Activated T-helper 2 cell treated with anti-CD3 and anti-CD28 coated beads, Interferon-gamma antibody, Interleukin-2, Interleukin-4, amounts not matched to agents 10 μg/mL and 5 μg/mL and 100 μg/mL, durations not matched to agents 14 hours and 24 hours and 36 hours (primary cell): ENCODE data around the gene CD70. TPM values are rescaled to one million over a fixed set of nuclear protein-coding genes. Genes with fewer than 3 reads are reported as not detected.
"Not testable (repeated sequence)": the region's sequence is repeated elsewhere in the genome, so short reads cannot be mapped to it uniquely, and the experiment has no call there.

Experiments used
- DNase-seq: peaks from one replicate; pipeline ENCODE4 v3.0.0; 2021; ENCODE audit warnings: low spot score
- H3K27ac Mint-ChIP-seq: one replicate; pipeline ENCODE4 v1.8.0; 2021; ENCODE audit warnings: mixed read lengths
- H3K27me3 Mint-ChIP-seq: one replicate; pipeline ENCODE4 v1.8.0; 2021; ENCODE audit warnings: low read depth, mixed read lengths
- H3K36me3 Mint-ChIP-seq: one replicate; pipeline ENCODE4 v1.8.0; 2021; ENCODE audit warnings: low read depth, mixed read lengths
- H3K4me1 Mint-ChIP-seq: one replicate; pipeline ENCODE4 v1.8.0; 2021; ENCODE audit warnings: low read depth, mixed read lengths
- H3K4me3 Mint-ChIP-seq: one replicate; pipeline ENCODE4 v1.8.0; 2021; ENCODE audit warnings: low read depth, mild to moderate bottlenecking, moderate library complexity, mixed read lengths
- H3K9me3 Mint-ChIP-seq: one replicate; pipeline ENCODE4 v1.8.0; 2021; ENCODE audit warnings: mixed read lengths
- intact Hi-C: fragments of 100-400 bp; cut with micrococcal nuclease; formaldehyde crosslinking; loops from one replicate; pipeline ENCODE4 v1.15.1; 2023
- total RNA-seq: library from RNA; stranded (reverse); gene quantifications from 2 replicates; pipeline ENCODE4 v1.2.3, GENCODE V29; 2022

Gene CD70
- total RNA-seq, 1 donor from 2014 or later = 88.7 TPM

GRCh38 chr19:6608146-6608545, 17.2 kb upstream of the CD70 start:
- H3K4me1 Mint-ChIP-seq = peaks cover 31% of the 10 kb centered on the region
- H3K27me3 Mint-ChIP-seq, intact Hi-C loops: not testable (repeated sequence)

GRCh38 chr19:6606276-6607070, 15.5 kb upstream of the CD70 start:
- H3K27ac Mint-ChIP-seq, H3K4me3 Mint-ChIP-seq, H3K9me3 Mint-ChIP-seq, DNase-seq, H3K27me3 Mint-ChIP-seq, intact Hi-C loops, H3K36me3 Mint-ChIP-seq: not testable (repeated sequence)
- H3K4me1 Mint-ChIP-seq = peaks cover 35% of the 10 kb centered on the region

More at GRCh38 chr19:6608146-6608545, 17.2 kb upstream of the CD70 start:
- not testable (repeated sequence) for H3K27ac Mint-ChIP-seq, H3K4me3 Mint-ChIP-seq, H3K36me3 Mint-ChIP-seq, DNase-seq, H3K9me3 Mint-ChIP-seq

- no peaks in the 10 kb centered on the region for H3K36me3 Mint-ChIP-seq
- no peaks in the 10 kb centered on the region for H3K27me3 Mint-ChIP-seq
- intact Hi-C loops = no loop called here
- no peaks in the 10 kb centered on the region for H3K9me3 Mint-ChIP-seq
- no peak overlapping the region for H3K4me3 Mint-ChIP-seq
- no peak overlapping the region for H3K27ac Mint-ChIP-seq
- DNase-seq = no peak
- H3K4me1 Mint-ChIP-seq = peaks cover 41% of the 10 kb centered on the region
Observed at GRCh38 chr19:6604906-6605305, 14.0 kb upstream of the CD70 start.

- no peak overlapping the region for H3K27ac Mint-ChIP-seq
- no peaks in the 10 kb centered on the region for H3K9me3 Mint-ChIP-seq
- no peaks in the 10 kb centered on the region for H3K36me3 Mint-ChIP-seq
- DNase-seq = no peak
- peaks cover 50% of the 10 kb centered on the region for H3K4me1 Mint-ChIP-seq
- intact Hi-C loops = no loop called here
- H3K4me3 Mint-ChIP-seq = no peak overlapping the region
- no peaks in the 10 kb centered on the region for H3K27me3 Mint-ChIP-seq
Observed at GRCh38 chr19:6602729-6603114, 11.8 kb upstream of the CD70 start.

GRCh38 chr19:6601537-6602052, 10.6 kb upstream of the CD70 start:
- Mint-ChIP-seq H3K4me3 (peak overlapping the region; percentile 33), H3K27ac (peak overlapping the region; percentile 8), H3K4me1 (peaks cover 50% of the 10 kb centered on the region)
- intact Hi-C loops, H3K36me3 Mint-ChIP-seq, H3K27me3 Mint-ChIP-seq, H3K9me3 Mint-ChIP-seq, DNase-seq: not testable (repeated sequence)

- peak overlapping the region; percentile 19 for H3K4me3 Mint-ChIP-seq
Observed at GRCh38 chr19:6600951-6601536, 10.1 kb upstream of the CD70 start.

GRCh38 chr19:6599866-6600454, 9.0 kb upstream of the CD70 start:
- no peaks in the 10 kb centered on the region for H3K36me3 Mint-ChIP-seq
- no peak overlapping the region for H3K4me3 Mint-ChIP-seq
- no peaks in the 10 kb centered on the region for H3K9me3 Mint-ChIP-seq
- intact Hi-C loops = loop anchor here (2.0 kb wide), 1 partner anchor 17 kb away; no protein-coding TSS in a partner anchor
- H3K27me3 Mint-ChIP-seq = no peaks in the 10 kb centered on the region
- peaks cover 53% of the 10 kb centered on the region for H3K4me1 Mint-ChIP-seq
- no peak overlapping the region for H3K27ac Mint-ChIP-seq
- DNase-seq = no peak

More at GRCh38 chr19:6600951-6601536, 10.1 kb upstream of the CD70 start:
- DNase-seq, H3K27me3 Mint-ChIP-seq, H3K27ac Mint-ChIP-seq, H3K36me3 Mint-ChIP-seq, H3K9me3 Mint-ChIP-seq, intact Hi-C loops: not testable (repeated sequence)
- peaks cover 50% of the 10 kb centered on the region for H3K4me1 Mint-ChIP-seq

GRCh38 chr19:6598254-6598892, 7.4 kb upstream of the CD70 start:
- not testable (repeated sequence) for H3K9me3 Mint-ChIP-seq, H3K36me3 Mint-ChIP-seq, DNase-seq, H3K27me3 Mint-ChIP-seq
- peaks cover 51% of the 10 kb centered on the region for H3K4me1 Mint-ChIP-seq
- peak overlapping the region; percentile 36 for H3K4me3 Mint-ChIP-seq
- peak overlapping the region; percentile 63 for H3K27ac Mint-ChIP-seq
- intact Hi-C loops = loop anchor here (2.0 kb wide), 1 partner anchor 18 kb away; no protein-coding TSS in a partner anchor

- DNase-seq, H3K9me3 Mint-ChIP-seq, H3K27ac Mint-ChIP-seq, H3K27me3 Mint-ChIP-seq, H3K36me3 Mint-ChIP-seq, H3K4me3 Mint-ChIP-seq: not testable (repeated sequence)
- intact Hi-C loops = loop anchor here (2.0 kb wide), 1 partner anchor 19 kb away; no protein-coding TSS in a partner anchor
- peaks cover 47% of the 10 kb centered on the region for H3K4me1 Mint-ChIP-seq
Observed at GRCh38 chr19:6597471-6598253, 6.7 kb upstream of the CD70 start.

- H3K4me3 Mint-ChIP-seq = no peak overlapping the region
- intact Hi-C loops = no loop called here
- no peaks in the 10 kb centered on the region for H3K9me3 Mint-ChIP-seq
- H3K36me3 Mint-ChIP-seq = no peaks in the 10 kb centered on the region
- H3K27me3 Mint-ChIP-seq = no peaks in the 10 kb centered on the region
- no peak for DNase-seq
- no peak overlapping the region for H3K27ac Mint-ChIP-seq
- peaks cover 49% of the 10 kb centered on the region for H3K4me1 Mint-ChIP-seq
Observed at GRCh38 chr19:6596621-6597020, 5.7 kb upstream of the CD70 start.

- Mint-ChIP-seq H3K4me3 (no peak overlapping the region), H3K27me3 (peaks cover 16% of the 10 kb centered on the region), H3K27ac (peak overlapping the region; percentile 81), H3K36me3 (peaks cover 18% of the 10 kb centered on the region), H3K9me3 (no peaks in the 10 kb centered on the region), H3K4me1 (peaks cover 48% of the 10 kb centered on the region)
- intact Hi-C loops = loop anchor here (5.0 kb wide), 3 partner anchors 37 to 68 kb away; partner anchors contain the start of gene TNFSF9
- DNase-seq = no peak
Observed at GRCh38 chr19:6593651-6594416, 2.9 kb upstream of the CD70 start.
